Endodermal cell (in vitro differentiated cells): Measurements from ENCODE around the gene FHL1. TPM values are rescaled to one million over a fixed set of nuclear protein-coding genes. Genes with fewer than 3 reads are reported as not detected.
"Not testable (repeated sequence)": the region's sequence is repeated elsewhere in the genome, so short reads cannot be mapped to it uniquely, and the experiment has no call there.

ENCODE experiments used
- DNase-seq: peaks from one replicate; pipeline ENCODE4 v3.0.0-alpha.2; 2017
- H3K27ac ChIP-seq: 2 replicates; pipeline ENCODE4 v1.5.1; 2013; ENCODE audit warnings: mild to moderate bottlenecking, low read depth, low read length, moderate library complexity
- H3K27me3 ChIP-seq: 2 replicates; pipeline ENCODE4 v1.6.1; 2013; ENCODE audit warnings: mild to moderate bottlenecking, low read length, moderate library complexity; ENCODE audit not compliant: insufficient read depth, control insufficient read depth, poor library complexity, severe bottlenecking
- H3K36me3 ChIP-seq: 2 replicates; pipeline ENCODE4 v1.7.0; 2013; ENCODE audit warnings: mild to moderate bottlenecking, low read length, moderate library complexity; ENCODE audit not compliant: control insufficient read depth, insufficient read depth
- H3K4me1 ChIP-seq: one replicate; pipeline ENCODE4 v1.7.0; 2013; ENCODE audit warnings: low read length; ENCODE audit not compliant: control insufficient read depth, insufficient read depth
- H3K4me3 ChIP-seq: 2 replicates; pipeline ENCODE4 v1.5.1; 2013; ENCODE audit warnings: mild to moderate bottlenecking, low read length, moderate library complexity
- H3K9ac ChIP-seq: 2 replicates; pipeline ENCODE4 v1.6.1; 2013; ENCODE audit warnings: mild to moderate bottlenecking, low read length, moderate library complexity; ENCODE audit not compliant: poor library complexity, severe bottlenecking; ENCODE audit errors: extremely low read depth
- H3K9me3 ChIP-seq: 2 replicates; pipeline ENCODE4 v1.6.1; 2013; ENCODE audit warnings: mild to moderate bottlenecking, low read length, moderate library complexity; ENCODE audit not compliant: control insufficient read depth
- H3K27ac Mint-ChIP-seq: 2 replicates; pipeline ENCODE4 v1.8.0; 2020; ENCODE audit warnings: mixed read lengths
- H3K27me3 Mint-ChIP-seq: 2 replicates; pipeline ENCODE4 v1.8.0; 2021; ENCODE audit warnings: mild to moderate bottlenecking, mixed read lengths; ENCODE audit not compliant: insufficient read depth
- H3K36me3 Mint-ChIP-seq: 2 replicates; pipeline ENCODE4 v1.8.0; 2020; ENCODE audit warnings: low read depth, mixed read lengths
- H3K4me1 Mint-ChIP-seq: 2 replicates; pipeline ENCODE4 v1.8.0; 2020; ENCODE audit warnings: mixed read lengths
- H3K4me3 Mint-ChIP-seq: 2 replicates; pipeline ENCODE4 v1.8.0; 2020; ENCODE audit warnings: mild to moderate bottlenecking, moderate library complexity, mixed read lengths
- H3K9me3 Mint-ChIP-seq: 2 replicates; pipeline ENCODE4 v1.8.0; 2020; ENCODE audit warnings: mild to moderate bottlenecking, mixed read lengths
- CTCF ChIP-seq: fragments of 200-600 bp; sonication (generic); conservative IDR thresholded peaks from 2 replicates; pipeline ENCODE4 v1.5.0; 2021; ENCODE audit warnings: antibody characterized with exemption, mild to moderate bottlenecking
- WGBS, 2 experiments: methylation state at CpG; one replicate each; pipeline versions ENCODE4 v1.1.5 to v1.1.7; 2013; ENCODE audit warnings: missing lambda C conversion rate in 2 of 2, mixed read lengths in 1 of 2; ENCODE audit not compliant: insufficient coverage in 1 of 2, insufficient read length in 1 of 2; 5-methylcytosine and 5-hydroxymethylcytosine counted together
- total RNA-seq, 2 donors: library from RNA; stranded (reverse); fragmentation: NEBNext Ultra II Directional in 1 of 2; extraction: Animal tissue kit (Norgen Biotek cat#: 25700) in 1 of 2; gene quantifications; 2 replicates in 1 of 2; 3 replicates in 1 of 2; pipeline ENCODE4 v1.2.1, GENCODE V29; 2021

Gene FHL1
- total RNA-seq, 2 donors from 2014 or later: 3.7 to 19.3 TPM

GRCh38 chrX:136237074-136237473 lies 89.7 kb downstream of the FHL1 start:
- Histone ChIP-seq H3K27ac (no peak overlapping the region), H3K4me3 (no peak overlapping the region), H3K27me3 (no peaks in the 10 kb centered on the region), H3K9ac (no peak overlapping the region), H3K9me3 (no peaks in the 10 kb centered on the region), H3K4me1 (no peaks in the 10 kb centered on the region), H3K36me3 (peaks cover 4% of the 10 kb centered on the region)
- WGBS, 2 experiments: 87 to 100% methylated on average over 1 to 3 of the region's 3 CpGs
- H3K27me3 Mint-ChIP-seq: no peaks in the 10 kb centered on the region
- no peak overlapping the region for H3K27ac Mint-ChIP-seq
- peaks cover 30% of the 10 kb centered on the region for H3K36me3 Mint-ChIP-seq
- DNase-seq: no peak
- TF ChIP-seq CTCF: no peak
- H3K4me1 Mint-ChIP-seq: no peaks in the 10 kb centered on the region
- peaks cover 25% of the 10 kb centered on the region for H3K9me3 Mint-ChIP-seq
- H3K4me3 Mint-ChIP-seq: no peak overlapping the region

GRCh38 chrX:136237849-136238248 lies 90.5 kb downstream of the FHL1 start:
- H3K9ac ChIP-seq, H3K27ac Mint-ChIP-seq, H3K36me3 ChIP-seq, H3K9me3 ChIP-seq, H3K4me3 ChIP-seq, H3K27ac ChIP-seq, DNase-seq, H3K4me3 Mint-ChIP-seq, H3K4me1 ChIP-seq, H3K4me1 Mint-ChIP-seq, H3K27me3 ChIP-seq, H3K27me3 Mint-ChIP-seq: not testable (repeated sequence)
- peaks cover 37% of the 10 kb centered on the region for H3K36me3 Mint-ChIP-seq
- H3K9me3 Mint-ChIP-seq: peaks cover 30% of the 10 kb centered on the region
- WGBS, 2 experiments: 100% methylated on average over 1 of the region's 4 CpGs; no CpG with 5 or more reads in 1 of the 2 experiments

GRCh38 chrX:136246201-136246600 lies 98.9 kb downstream of the FHL1 start:
- H3K36me3 ChIP-seq: no peaks in the 10 kb centered on the region
- no peak for TF ChIP-seq CTCF
- Mint-ChIP-seq H3K36me3 (peaks cover 20% of the 10 kb centered on the region), H3K27me3 (no peaks in the 10 kb centered on the region), H3K9me3 (peaks cover 45% of the 10 kb centered on the region), H3K4me3 (no peak overlapping the region), H3K4me1 (peaks cover 3% of the 10 kb centered on the region), H3K27ac (no peak overlapping the region)
- no peak overlapping the region for H3K27ac ChIP-seq
- H3K4me1 ChIP-seq: no peaks in the 10 kb centered on the region
- DNase-seq: no peak
- H3K9me3 ChIP-seq: no peaks in the 10 kb centered on the region
- WGBS, 2 experiments: 60% methylated on average over 1 of the region's 6 CpGs; no CpG with 5 or more reads in 1 of the 2 experiments
- H3K9ac ChIP-seq: no peak overlapping the region
- no peaks in the 10 kb centered on the region for H3K27me3 ChIP-seq
- H3K4me3 ChIP-seq: no peak overlapping the region
